Left lung (tissue), 10 donors: ENCODE data around the gene FAM76B. TPM values are rescaled to one million over a fixed set of nuclear protein-coding genes. Genes with fewer than 3 reads are reported as not detected.

Experiments
- ATAC-seq: fragments of 200-7000 bp; cut with Tn5 transposase; one replicate; pipeline ENCODE4 v1.9.1; 2020; ENCODE audit warnings: moderate library complexity
- DNase-seq, 4 donors: peaks; one replicate each; pipeline ENCODE4 v3.0.0-alpha.2; 2013 to 2020
- H3K27ac ChIP-seq, 2 donors: fragments of 200-600 bp; sonication (generic) in 1 of 2; one replicate each; pipeline versions ENCODE4 v1.5.0 to v1.8.0; 2020 to 2021
- H3K27me3 ChIP-seq, 2 donors: fragments of 200-600 bp; sonication (generic) in 1 of 2; one replicate each; pipeline versions ENCODE4 v1.5.0 to v1.8.0; 2020 to 2021
- H3K36me3 ChIP-seq, 2 donors: fragments of 200-600 bp; sonication (generic) in 1 of 2; one replicate each; pipeline versions ENCODE4 v1.5.0 to v1.8.0; 2020 to 2021
- H3K4me1 ChIP-seq, 2 donors: fragments of 200-600 bp; one replicate each; pipeline ENCODE4 v1.8.0; 2021
- H3K4me3 ChIP-seq, 2 donors: fragments of 200-600 bp; sonication (generic) in 1 of 2; one replicate each; pipeline versions ENCODE4 v1.5.0 to v1.8.0; 2020 to 2021; ENCODE audit warnings: mild to moderate bottlenecking in 1 of 2
- H3K9me3 ChIP-seq, 2 donors: fragments of 200-600 bp; sonication (generic) in 1 of 2; one replicate each; pipeline versions ENCODE4 v1.5.0 to v1.8.0; 2020 to 2021
- CTCF ChIP-seq, 2 donors: fragments of 200-600 bp; sonication (generic) in 1 of 2; IDR thresholded peaks; one replicate each; pipeline versions ENCODE4 v1.5.0 to v1.8.0; 2021; ENCODE audit warnings: antibody characterized with exemption in 2 of 2
- intact Hi-C, 2 donors: fragments of 100-400 bp; cut with DNase I; formaldehyde crosslinking; loops; one replicate each; pipeline versions ENCODE4 v1.11.2 to v1.14.2; 2022
- polyA plus RNA-seq, 6 donors: library from polyadenylated mRNA; unstranded; fragments of 120-200 nt; gene quantifications; one replicate each; pipeline ENCODE4 v1.2.1, GENCODE V29; 2013; ENCODE audit not compliant: insufficient read length in 6 of 6
- total RNA-seq, 2 donors: library from RNA; stranded (reverse); fragmentation: NEBNext Ultra II Directional; extraction: Animal tissue kit (Norgen Biotek cat#: 25700); gene quantifications; one replicate each; pipeline ENCODE4 v1.2.1, GENCODE V29; 2021
- donor health status: DM: no; HTN: yes; CAD: no.
- donor health status: DM: no; HTN: no; CAD: no.

FAM76B gene
- total and polyA plus RNA-seq, 8 donors: 13.6 to 70.6 (median 60.8) TPM

GRCh38 chr11:95720195-95720594 lies 69.4 kb downstream of the FAM76B start:
- ATAC-seq (no peak), DNase-seq (no peak)
- H3K4me3 ChIP-seq: no peak overlapping the region
- intact Hi-C loops: no loop called here
- no peaks in the 10 kb centered on the region for H3K9me3 ChIP-seq
- H3K27me3 ChIP-seq: no peaks in the 10 kb centered on the region
- H3K4me1 ChIP-seq: no peaks in the 10 kb centered on the region
- no peak for TF ChIP-seq CTCF (IDR thresholded peaks at IDR 0.05)
- H3K27ac ChIP-seq: no peak overlapping the region
- H3K36me3 ChIP-seq: no peaks in the 10 kb centered on the region

Other genes starting within 250 kb of the FAM76B start
- 10 to 100 TPM; 28.3 to 37.1 TPM for gene CEP57, start 716 bp upstream of the FAM76B start, total RNA-seq
- gene CEP57, start 716 bp upstream of the FAM76B start, polyA plus RNA-seq: 100 to 1,000 TPM; 102 to 148 (median 117) TPM
- 10 to 100 TPM; 33.3 to 35.7 TPM for gene MTMR2, start 134.3 kb upstream of the FAM76B start, total RNA-seq
- 10 to 100 TPM; 53.3 to 73.5 (median 57.7) TPM for gene MTMR2, start 134.3 kb upstream of the FAM76B start, polyA plus RNA-seq